H1 (cell line): ENCODE results near the gene CLCF1. TPM values are rescaled to one million over a fixed set of nuclear protein-coding genes. Genes with fewer than 3 reads are reported as not detected.
A peak's percentile ranks its signal among the peaks of the same experiment; 100 is the strongest.

Experiments used
- CTCF ChIA-PET: fragments of 300-600 bp; sonication (Branson Sonifier 250); formaldehyde crosslinking; loops from one replicate; lab custom pipeline; 2021; ENCODE audit not compliant: partially characterized antibody; lab: Charles Lee
- POLR2A ChIA-PET: fragments of 300-600 bp; sonication (Branson Sonifier 250); formaldehyde crosslinking; loops from one replicate; lab custom pipeline; 2021; ENCODE audit warnings: inconsistent platforms; ENCODE audit not compliant: partially characterized antibody; lab: Charles Lee
- DNase-seq, 2 experiments: peaks; one replicate each; pipeline versions ENCODE4 v3.0.0 to v3.0.0-alpha.2; 2010 to 2022; ENCODE audit warnings: low spot score in 2 of 2, low read depth in 1 of 2, mixed read lengths in 1 of 2
- FAIRE-seq: peaks from 2 replicates; lab custom pipeline; 2011; peaks lifted over from hg19 to GRCh38; lab: Jason Lieb, UNC
- H2AFZ ChIP-seq: 2 replicates; pipeline ENCODE4 v1.8.1; 2012; ENCODE audit warnings: low read length, inconsistent platforms
- H2AK5ac ChIP-seq: 2 replicates; pipeline ENCODE4 v1.6.1; 2013; ENCODE audit warnings: low read depth, low read length
- H2BK120ac ChIP-seq: replicated peaks from 2 replicates; pipeline ENCODE3; 2013; ENCODE audit warnings: low read depth, low read length, inconsistent platforms
- H2BK12ac ChIP-seq: 2 replicates; pipeline ENCODE4 v1.6.1; 2013; ENCODE audit warnings: low read depth, low read length
- H2BK15ac ChIP-seq: 2 replicates; pipeline ENCODE4 v1.6.1; 2013; ENCODE audit warnings: low read length
- H2BK20ac ChIP-seq: 2 replicates; pipeline ENCODE4 v1.6.1; 2013; ENCODE audit warnings: low read length
- H2BK5ac ChIP-seq: 2 replicates; pipeline ENCODE4 v1.6.1; 2013; ENCODE audit warnings: low read depth, low read length
- H3K14ac ChIP-seq: 2 replicates; pipeline ENCODE4 v1.6.1; 2013; ENCODE audit warnings: inconsistent platforms; ENCODE audit not compliant: insufficient read length
- H3K18ac ChIP-seq: 2 replicates; pipeline ENCODE4 v1.6.1; 2013; ENCODE audit warnings: low read length; ENCODE audit errors: extremely low read depth
- H3K23ac ChIP-seq: 2 replicates; pipeline ENCODE4 v1.6.1; 2013; ENCODE audit warnings: inconsistent platforms; ENCODE audit not compliant: insufficient read length
- H3K23me2 ChIP-seq: 2 replicates; pipeline ENCODE4 v1.6.1; 2013; ENCODE audit warnings: low read depth, low read length
- H3K27ac ChIP-seq: 2 replicates; pipeline ENCODE4 v1.6.1; 2011; ENCODE audit warnings: low read depth, low read length, inconsistent platforms
- H3K27me3 ChIP-seq, 4 experiments: replicated peaks in 1 of 4; 1 replicate in 1 of 4; 2 replicates in 3 of 4; pipeline versions ENCODE4 v1.6.1 to v1.8.1; 2011 to 2013; ENCODE audit warnings: low read length in 3 of 4, mild to moderate bottlenecking in 3 of 4, inconsistent platforms in 2 of 4, mixed read lengths in 2 of 4, moderate library complexity in 1 of 4; ENCODE audit not compliant: control insufficient read depth in 3 of 4, insufficient read depth in 3 of 4; ENCODE audit errors: extremely low read depth in 1 of 4
- H3K36me3 ChIP-seq, 4 experiments: 2 replicates each; pipeline versions ENCODE4 v1.6.1 to v1.8.1; 2011 to 2013; ENCODE audit warnings: mild to moderate bottlenecking in 4 of 4, low read length in 3 of 4, moderate library complexity in 2 of 4, control low read depth in 1 of 4, inconsistent platforms in 1 of 4; ENCODE audit not compliant: insufficient read depth in 4 of 4, control insufficient read depth in 2 of 4
- H3K4ac ChIP-seq: replicated peaks from 2 replicates; pipeline ENCODE3; 2013; ENCODE audit warnings: low read length, low read depth, mixed read lengths, inconsistent platforms; ENCODE audit not compliant: insufficient read length
- H3K4me1 ChIP-seq, 4 experiments: replicated peaks in 1 of 4; 1 replicate in 1 of 4; 2 replicates in 3 of 4; pipeline versions ENCODE4 v1.6.1 to v1.8.1; 2011 to 2013; ENCODE audit warnings: low read length in 3 of 4, inconsistent platforms in 2 of 4, mixed read lengths in 1 of 4; ENCODE audit not compliant: insufficient read depth in 4 of 4, control insufficient read depth in 3 of 4
- H3K4me2 ChIP-seq, 2 experiments: 2 replicates each; pipeline versions ENCODE4 v1.6.1 to v1.8.1; 2011 to 2013; ENCODE audit warnings: low read depth in 2 of 2, low read length in 2 of 2, control low read depth in 1 of 2, inconsistent platforms in 1 of 2, mild to moderate bottlenecking in 1 of 2; ENCODE audit not compliant: insufficient read depth in 1 of 2
- H3K4me3 ChIP-seq, 4 experiments: fragments of 200-600, 300-600 bp in 1 of 4; sonication (generic), shearing (Covaris generic), sonication (Bioruptor Twin) in 1 of 4; 2 replicates each; pipeline versions ENCODE4 v1.5.1 to v1.8.1; 2011 to 2016; ENCODE audit warnings: low read length in 4 of 4, low read depth in 3 of 4, control low read depth in 2 of 4, inconsistent platforms in 2 of 4, mild to moderate bottlenecking in 2 of 4, mixed read lengths in 1 of 4, moderate library complexity in 1 of 4; ENCODE audit not compliant: insufficient read depth in 2 of 4; ENCODE audit errors: extremely low read depth in 1 of 4
- H3K56ac ChIP-seq: replicated peaks from 2 replicates; pipeline ENCODE3; 2013; ENCODE audit warnings: low read depth, mild to moderate bottlenecking, mixed read lengths, low read length, inconsistent platforms; ENCODE audit not compliant: insufficient read length
- H3K79me1 ChIP-seq: 2 replicates; pipeline ENCODE4 v1.6.1; 2013; ENCODE audit warnings: low read depth, low read length, control low read depth
- H3K79me2 ChIP-seq, 2 experiments: 2 replicates each; pipeline versions ENCODE4 v1.6.1 to v1.8.1; 2012 to 2013; ENCODE audit warnings: low read length in 2 of 2, mild to moderate bottlenecking in 2 of 2, inconsistent platforms in 1 of 2; ENCODE audit not compliant: insufficient read depth in 2 of 2, control insufficient read depth in 1 of 2
- H3K9ac ChIP-seq, 4 experiments: replicated peaks in 1 of 4; 1 replicate in 1 of 4; 2 replicates in 3 of 4; pipeline versions ENCODE4 v1.6.1 to v1.8.1; 2011 to 2013; ENCODE audit warnings: low read depth in 3 of 4, low read length in 3 of 4, control low read depth in 2 of 4, mild to moderate bottlenecking in 2 of 4, moderate library complexity in 2 of 4, inconsistent platforms in 1 of 4; ENCODE audit errors: extremely low read depth in 1 of 4
- H3K9me3 ChIP-seq, 2 experiments: 2 replicates each; pipeline versions ENCODE4 v1.6.1 to v1.8.1; 2012 to 2013; ENCODE audit warnings: mild to moderate bottlenecking in 2 of 2, moderate library complexity in 2 of 2, control low read depth in 1 of 2, inconsistent platforms in 1 of 2, low read depth in 1 of 2, low read length in 1 of 2, mixed read lengths in 1 of 2; ENCODE audit not compliant: insufficient read depth in 2 of 2
- H4K20me1 ChIP-seq, 2 experiments: replicated peaks in 1 of 2; 2 replicates each; pipeline versions ENCODE3 to v1.8.1; 2011 to 2013; ENCODE audit warnings: inconsistent platforms in 2 of 2, low read length in 2 of 2, mild to moderate bottlenecking in 1 of 2; ENCODE audit not compliant: insufficient read depth in 2 of 2, control insufficient read depth in 1 of 2
- H4K5ac ChIP-seq: 2 replicates; pipeline ENCODE4 v1.6.1; 2013; ENCODE audit warnings: low read length, low read depth, mixed read lengths, inconsistent platforms; ENCODE audit not compliant: insufficient read length
- H4K8ac ChIP-seq: 2 replicates; pipeline ENCODE4 v1.8.0; 2013; ENCODE audit warnings: mild to moderate bottlenecking, moderate library complexity, low read length, inconsistent platforms; ENCODE audit not compliant: insufficient read depth; ENCODE audit errors: extremely low read depth
- H4K91ac ChIP-seq: replicated peaks from 2 replicates; pipeline ENCODE3; 2013; ENCODE audit warnings: low read length, mixed read lengths, inconsistent platforms; ENCODE audit not compliant: insufficient read length
- CREB1 ChIP-seq: IDR thresholded peaks from 2 replicates; pipeline ENCODE4 v1.6.1; 2012; ENCODE audit warnings: inconsistent platforms
- CTBP2 ChIP-seq: IDR thresholded peaks from 2 replicates; pipeline ENCODE4 v1.7.0; 2011; ENCODE audit warnings: borderline replicate concordance, mild to moderate bottlenecking, moderate library complexity, mixed read lengths, low read length; ENCODE audit not compliant: insufficient read depth, insufficient read length
- HDAC2 ChIP-seq, 2 experiments: fragments of 300-600 bp in 1 of 2; sonication (generic) in 1 of 2; IDR thresholded peaks; 2 replicates each; pipeline ENCODE4 v1.6.1; 2011 to 2012; ENCODE audit warnings: low read depth in 2 of 2, low read length in 2 of 2, mild to moderate bottlenecking in 2 of 2, moderate library complexity in 2 of 2, borderline replicate concordance in 1 of 2, inconsistent platforms in 1 of 2
- JUN ChIP-seq: IDR thresholded peaks from 2 replicates; pipeline ENCODE4 v1.6.1; 2011; ENCODE audit warnings: low read depth, mild to moderate bottlenecking, improper control_type of control experiment, low read length
- POU5F1 ChIP-seq: IDR thresholded peaks from 2 replicates; pipeline ENCODE4 v1.6.1; 2011; ENCODE audit warnings: low read depth, mild to moderate bottlenecking, low read length, moderate library complexity
- SAP30 ChIP-seq: fragments of 300-600 bp; sonication (generic); IDR thresholded peaks from 2 replicates; pipeline ENCODE4 v1.7.1; 2012; ENCODE audit warnings: low read length, moderate library complexity, mild to moderate bottlenecking, inconsistent platforms; ENCODE audit not compliant: insufficient read depth, insufficient replicate concordance
- SRF ChIP-seq: IDR thresholded peaks from 2 replicates; pipeline ENCODE4 v1.6.1; 2011; ENCODE audit warnings: mild to moderate bottlenecking, low read depth, low read length, moderate library complexity
- TAF7 ChIP-seq: optimal IDR thresholded peaks from 2 replicates; pipeline ENCODE3; 2011; ENCODE audit warnings: low read depth, mild to moderate bottlenecking, inconsistent platforms, low read length, moderate library complexity, borderline replicate concordance
- TEAD4 ChIP-seq: IDR thresholded peaks from 2 replicates; pipeline ENCODE4 v1.6.1; 2012; ENCODE audit warnings: low read depth, low read length, inconsistent platforms, mixed read lengths
- WGBS, 2 experiments: shearing (Covaris generic) in 1 of 2; methylation state at CpG; one replicate each; pipeline versions ENCODE4 v1.1.6 to v1.1.7; 2013 to 2015; ENCODE audit warnings: low lambda C conversion rate in 2 of 2, mixed read lengths in 2 of 2, inconsistent platforms in 1 of 2, low coverage in 1 of 2, missing lambda C conversion rate in 1 of 2; ENCODE audit not compliant: insufficient replicate concordance in 2 of 2, insufficient coverage in 1 of 2, insufficient read length in 1 of 2; ENCODE audit errors: extremely low coverage in 1 of 2, missing lambda C conversion rate in 1 of 2; 5-methylcytosine and 5-hydroxymethylcytosine counted together
- polyA plus RNA-seq, 7 experiments: library from polyadenylated mRNA; depleted of rRNA in 3 of 7; stranded (reverse) in 5 of 7; unstranded in 2 of 7; fragments of >200 nt in 5 of 7; fragments of 200-250 nt in 2 of 7; gene quantifications; 1 replicate in 5 of 7; 2 replicates in 1 of 7; 4 replicates in 1 of 7; pipeline versions ENCODE4 v1.2.1 to v1.2.3, GENCODE V29; 2011 to 2013; ENCODE audit warnings: missing spikeins in 2 of 7, mixed read lengths in 2 of 7
- total RNA-seq: library from RNA; stranded (reverse); fragmentation: NEBNext Ultra II Directional; extraction: Animal tissue kit (Norgen Biotek cat#: 25700); gene quantifications from 2 replicates; pipeline ENCODE4 v1.2.1, GENCODE V29; 2021
- TF ChIP-seq, protein P1 (sequence below): IDR thresholded peaks from 2 replicates; pipeline ENCODE4 v1.6.1; 2012; ENCODE audit warnings: inconsistent platforms

CLCF1 gene
- total and polyA plus RNA-seq, 2 of the 8 experiments (the other 6 are each of a cell fraction or from before 2014, with no cell fraction given), result 0.32 to 1.2 TPM

DNA sequence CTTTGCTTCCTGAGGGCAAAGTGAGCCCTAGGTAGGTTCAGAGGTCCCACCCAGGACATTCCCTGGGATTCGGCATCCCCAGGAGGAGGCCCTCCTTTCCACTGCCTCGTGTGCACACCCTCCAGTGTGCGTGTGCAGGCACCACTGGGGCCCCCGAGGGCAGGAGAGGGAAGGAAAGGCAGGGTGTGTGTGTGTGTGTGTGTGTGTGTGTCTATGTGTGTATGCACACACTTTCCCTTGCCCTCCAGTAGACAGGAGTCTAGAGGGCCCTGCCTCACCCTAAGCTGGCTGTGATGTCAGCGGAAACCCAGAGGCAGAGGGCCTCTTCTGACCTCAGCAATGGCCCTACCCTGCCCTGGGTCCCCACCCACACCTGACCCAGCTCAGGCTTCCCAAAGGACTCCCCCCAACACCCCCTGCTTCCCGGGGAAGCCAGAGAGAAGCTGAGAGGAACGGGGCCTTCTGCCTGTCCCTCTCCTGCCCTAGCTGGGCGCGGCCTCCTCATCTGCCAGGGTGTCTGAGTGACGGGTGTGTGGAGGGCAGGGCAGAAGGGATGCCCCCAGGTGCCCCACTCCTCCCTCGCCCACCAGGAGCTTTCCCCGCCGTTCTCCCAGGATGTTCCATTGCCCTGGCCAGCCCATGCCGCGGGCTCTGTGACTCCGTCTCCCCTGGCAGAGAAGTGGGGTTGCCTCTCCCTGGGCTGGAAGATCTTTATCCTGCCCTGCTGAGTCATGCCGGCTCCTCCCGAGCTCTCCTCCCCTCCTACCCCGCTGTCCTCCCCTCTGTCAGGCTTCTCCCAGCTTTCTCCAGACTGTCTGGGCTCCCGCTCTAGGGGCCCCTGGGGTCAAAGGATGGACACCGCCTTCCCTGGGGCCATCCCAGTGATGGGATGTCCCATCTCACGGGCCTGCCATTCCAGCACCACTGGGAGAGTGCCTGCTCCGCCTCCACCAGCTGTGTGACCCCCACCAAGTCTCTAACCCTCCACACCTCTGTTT lies 6.0 kb upstream of the CLCF1 start:
- H4K91ac ChIP-seq, result peak overlapping the region; percentile 27
- H3K9me3 ChIP-seq, result no peaks in the 10 kb centered on the region
- H2BK120ac ChIP-seq, result no peak overlapping the region
- H2AFZ ChIP-seq, result no peak overlapping the region
- no peaks in the 10 kb centered on the region for H3K36me3 ChIP-seq
- H4K20me1 ChIP-seq, result peaks cover 2% of the 10 kb centered on the region in 2 experiments
- H3K18ac ChIP-seq, result peak overlapping the region; percentile 56
- peaks cover 11% of the 10 kb centered on the region; the same call in 1 of the 2 replicates for H3K23me2 ChIP-seq
- peaks cover 0 to 28% (median 21%) of the 10 kb centered on the region in 4 experiments; a peak in 6 of 7 replicates for H3K4me1 ChIP-seq
- H3K23ac ChIP-seq, result no peak overlapping the region
- DNase-seq (no peak), FAIRE-seq (no peak)
- 0 out of 2 replicates have a peak overlapping the region, but pooled peaks have one; percentile 18 for H2BK20ac ChIP-seq
- no peak overlapping the region; a peak in 1 of 8 replicates for H3K4me3 ChIP-seq
- no peak overlapping the region for H4K8ac ChIP-seq
- H3K4ac ChIP-seq, result no peak overlapping the region
- no peak overlapping the region for H4K5ac ChIP-seq
- H3K27me3 ChIP-seq, result peaks cover 7 to 37% (median 33%) of the 10 kb centered on the region in 4 experiments
- H2BK5ac ChIP-seq, result 0 out of 2 replicates have a peak overlapping the region, but pooled peaks have one; percentile 16
- WGBS, 2 experiments, result 80% methylated on average over 22 of the region's 23 CpGs; no CpG with 5 or more reads in 1 of the 2 experiments
- no peak overlapping the region for H3K56ac ChIP-seq
- ChIA-PET CTCF (interaction anchor here (0.6 to 34.8 kb wide), 14 partner anchors 8 to 117 kb away, joined by 3 to 1305 read pairs (median 7); partner anchors contain the start of genes POLD4, PPP1CA, RAD9A and TBC1D10C), POLR2A (interaction anchor here (0.6 to 3.1 kb wide), 5 partner anchors 8 to 1028 kb away, joined by 3 to 6 read pairs (median 3); no protein-coding TSS in a partner anchor)
- H3K4me2 ChIP-seq, result no peak overlapping the region
- H3K14ac ChIP-seq, result no peak overlapping the region
- no peaks in the 10 kb centered on the region for H3K79me1 ChIP-seq
- H2AK5ac ChIP-seq, result 0 out of 2 replicates have a peak overlapping the region, but pooled peaks have one; percentile 24
- H3K27ac ChIP-seq, result no peak overlapping the region
- no peaks in the 10 kb centered on the region for H3K79me2 ChIP-seq
- H2BK15ac ChIP-seq, result no peak overlapping the region
- no peak overlapping the region for H3K9ac ChIP-seq
- H2BK12ac ChIP-seq, result peak overlapping the region; percentile 39; the same call in 1 of the 2 replicates
- no peak for TF ChIP-seq POU5F1
- TF ChIP-seq CTBP2, result no peak
- TF ChIP-seq HDAC2 (IDR thresholded peaks at IDR 0.05; ENCODE audit: borderline replicate concordance in 1 of 2, low read depth in 2 of 2, low read length in 2 of 2), result no peak
- TF ChIP-seq TEAD4, result no peak
- no peak for TF ChIP-seq SRF
- TF ChIP-seq, protein P1, sequence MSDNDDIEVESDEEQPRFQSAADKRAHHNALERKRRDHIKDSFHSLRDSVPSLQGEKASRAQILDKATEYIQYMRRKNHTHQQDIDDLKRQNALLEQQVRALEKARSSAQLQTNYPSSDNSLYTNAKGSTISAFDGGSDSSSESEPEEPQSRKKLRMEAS, result no peak
- no peak for TF ChIP-seq CREB1
- TF ChIP-seq TAF7, result no peak
- no peak for TF ChIP-seq SAP30
- no peak for TF ChIP-seq JUN
